ENCODE measurements around the gene HUNK. TPM values are rescaled to one million over a fixed set of nuclear protein-coding genes. Genes with fewer than 3 reads are reported as not detected.

Gene HUNK
- total RNA-seq, 1 donor from 2014 or later, result 2.8 TPM

DNA sequence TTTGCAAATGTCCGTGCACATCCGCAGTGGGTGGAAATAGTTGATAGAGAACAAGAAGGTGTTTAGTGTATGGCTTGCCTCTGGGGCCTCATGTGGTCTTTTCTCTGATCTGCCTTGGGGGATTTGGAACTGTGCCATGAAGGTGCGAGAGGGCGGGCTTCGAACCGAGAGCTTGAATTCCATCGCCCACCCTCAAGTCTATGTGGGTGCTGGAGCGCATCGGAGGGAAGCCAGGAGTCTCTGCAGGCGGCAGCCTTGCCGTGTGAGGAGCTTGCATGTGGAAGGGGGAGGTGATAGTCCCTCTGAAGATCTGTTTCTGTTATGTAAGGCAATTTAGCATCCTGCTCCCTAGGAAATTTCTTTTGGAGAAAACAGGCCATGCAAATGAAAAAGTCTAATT, 119.6 kb downstream of the HUNK start:
- no peak for DNase-seq (ENCODE audit: low read depth)
- H3K4me3 ChIP-seq (ENCODE audit: low read depth, low read length), result no peak overlapping the region
- TF ChIP-seq, protein P1, sequence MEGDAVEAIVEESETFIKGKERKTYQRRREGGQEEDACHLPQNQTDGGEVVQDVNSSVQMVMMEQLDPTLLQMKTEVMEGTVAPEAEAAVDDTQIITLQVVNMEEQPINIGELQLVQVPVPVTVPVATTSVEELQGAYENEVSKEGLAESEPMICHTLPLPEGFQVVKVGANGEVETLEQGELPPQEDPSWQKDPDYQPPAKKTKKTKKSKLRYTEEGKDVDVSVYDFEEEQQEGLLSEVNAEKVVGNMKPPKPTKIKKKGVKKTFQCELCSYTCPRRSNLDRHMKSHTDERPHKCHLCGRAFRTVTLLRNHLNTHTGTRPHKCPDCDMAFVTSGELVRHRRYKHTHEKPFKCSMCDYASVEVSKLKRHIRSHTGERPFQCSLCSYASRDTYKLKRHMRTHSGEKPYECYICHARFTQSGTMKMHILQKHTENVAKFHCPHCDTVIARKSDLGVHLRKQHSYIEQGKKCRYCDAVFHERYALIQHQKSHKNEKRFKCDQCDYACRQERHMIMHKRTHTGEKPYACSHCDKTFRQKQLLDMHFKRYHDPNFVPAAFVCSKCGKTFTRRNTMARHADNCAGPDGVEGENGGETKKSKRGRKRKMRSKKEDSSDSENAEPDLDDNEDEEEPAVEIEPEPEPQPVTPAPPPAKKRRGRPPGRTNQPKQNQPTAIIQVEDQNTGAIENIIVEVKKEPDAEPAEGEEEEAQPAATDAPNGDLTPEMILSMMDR (conservative IDR thresholded peaks at IDR 0.05; ENCODE audit: low read depth, low read length), result no peak

DNA sequence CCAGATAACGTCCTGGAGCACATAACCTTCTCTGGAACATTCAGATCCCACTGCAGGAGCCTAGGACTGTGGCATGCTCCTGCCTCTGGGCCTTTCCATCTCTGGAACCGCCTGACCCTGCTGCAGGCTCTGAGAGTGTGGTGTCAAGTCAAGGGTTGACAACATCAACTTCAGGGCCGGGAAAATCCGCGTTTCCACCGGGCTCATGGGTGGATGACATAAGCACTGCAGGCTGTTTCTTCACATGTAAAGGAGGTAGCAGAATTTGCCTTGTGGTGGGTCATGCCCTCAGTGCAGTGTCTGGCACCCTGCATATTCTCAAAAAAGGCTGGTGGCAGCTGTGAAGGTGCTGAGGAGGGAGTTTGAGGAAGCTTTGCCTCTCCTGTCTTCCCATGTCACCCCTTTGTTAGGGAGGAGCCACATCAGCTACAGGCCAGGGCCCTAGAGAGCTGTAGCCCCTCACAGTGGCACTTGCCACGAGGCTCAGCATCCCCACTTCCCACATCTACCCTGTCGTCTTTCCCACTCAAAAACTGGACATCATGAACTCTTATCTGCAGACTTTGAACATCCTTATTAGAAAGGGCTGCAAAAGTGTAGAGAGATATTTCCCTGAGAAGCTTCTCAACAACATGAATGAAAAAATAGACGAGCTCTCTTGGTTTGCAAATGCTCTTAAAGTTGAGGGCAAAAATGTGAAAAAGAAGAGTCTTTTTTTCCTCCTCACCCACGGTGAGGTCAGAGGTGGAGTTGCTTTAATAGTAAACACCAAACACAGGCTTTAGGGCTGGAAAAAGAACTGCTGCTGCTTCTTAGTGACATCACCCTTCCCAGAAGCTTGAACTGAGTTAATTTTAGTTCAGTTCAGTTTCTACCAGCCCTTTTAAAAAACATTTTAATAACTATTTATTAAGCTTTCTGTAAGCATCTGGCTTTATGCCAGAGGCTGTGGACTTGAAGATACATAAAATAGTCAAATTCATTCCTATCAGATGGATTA, 121.3 kb downstream of the HUNK start:
- TF ChIP-seq, protein P1 (conservative IDR thresholded peaks at IDR 0.05; ENCODE audit: low read depth, low read length), result no peak
- H3K4me3 ChIP-seq (ENCODE audit: low read depth, low read length), result no peak overlapping the region
- no peak for DNase-seq (ENCODE audit: low read depth)

DNA sequence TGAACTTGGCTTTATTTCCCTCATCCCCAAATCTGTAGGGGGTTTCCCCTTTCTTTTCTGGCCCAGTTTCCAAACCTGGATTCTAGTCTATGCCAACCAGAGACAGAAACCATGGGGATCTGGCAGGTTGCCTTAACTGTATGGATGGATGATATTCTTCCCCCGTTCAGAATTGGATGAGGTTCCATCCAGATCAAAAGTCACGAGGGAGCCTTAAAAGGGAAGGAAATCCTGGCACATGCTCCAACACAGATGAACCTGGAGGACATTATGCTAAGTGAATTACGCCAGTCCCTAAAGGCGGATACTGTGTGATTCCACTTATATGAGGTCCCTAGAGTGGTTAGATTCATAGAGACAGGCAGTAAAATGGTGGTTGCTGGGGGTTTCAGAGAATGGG, 124.4 kb downstream of the HUNK start:
- TF ChIP-seq, protein P1 (conservative IDR thresholded peaks at IDR 0.05; ENCODE audit: low read depth, low read length), result no peak
- no peak overlapping the region for H3K4me3 ChIP-seq (ENCODE audit: low read depth, low read length)
- DNase-seq (ENCODE audit: low read depth), result no peak

DNA sequence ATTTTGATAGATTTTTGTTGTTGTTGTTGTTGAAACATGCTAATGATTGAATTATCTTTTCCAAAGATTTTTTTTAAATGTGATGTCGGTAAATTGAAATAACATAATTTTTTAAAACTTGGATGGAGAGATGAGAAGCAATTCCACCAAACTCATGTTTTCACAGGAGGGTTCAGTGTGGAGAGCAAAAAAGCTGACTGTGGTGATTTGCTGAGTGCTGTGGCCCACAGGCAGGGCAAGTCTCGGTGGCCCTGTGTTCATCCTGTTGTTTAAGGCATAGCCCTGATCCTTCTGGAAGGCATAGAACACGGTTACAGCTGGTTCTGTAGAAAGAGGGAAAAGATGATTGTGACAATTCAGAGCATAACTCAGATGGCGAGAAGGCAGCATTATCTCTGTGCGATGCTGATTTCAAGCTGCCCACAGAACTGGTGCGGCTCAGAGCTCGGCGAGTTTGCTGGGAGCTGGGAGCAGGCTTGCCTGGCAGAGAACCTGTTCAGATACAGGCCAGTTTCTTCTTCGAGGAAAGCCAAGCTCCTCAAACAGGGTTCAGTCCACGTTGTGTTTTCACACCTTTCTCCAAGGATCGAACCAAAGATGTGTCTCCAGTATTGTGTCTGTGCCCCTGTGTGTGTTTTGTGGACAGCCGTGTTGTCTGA, 127.1 kb downstream of the HUNK start:
- H3K4me3 ChIP-seq (ENCODE audit: low read depth, low read length), result no peak overlapping the region
- TF ChIP-seq, protein P1 (conservative IDR thresholded peaks at IDR 0.05; ENCODE audit: low read depth, low read length), result no peak
- DNase-seq (ENCODE audit: low read depth), result no peak

DNA sequence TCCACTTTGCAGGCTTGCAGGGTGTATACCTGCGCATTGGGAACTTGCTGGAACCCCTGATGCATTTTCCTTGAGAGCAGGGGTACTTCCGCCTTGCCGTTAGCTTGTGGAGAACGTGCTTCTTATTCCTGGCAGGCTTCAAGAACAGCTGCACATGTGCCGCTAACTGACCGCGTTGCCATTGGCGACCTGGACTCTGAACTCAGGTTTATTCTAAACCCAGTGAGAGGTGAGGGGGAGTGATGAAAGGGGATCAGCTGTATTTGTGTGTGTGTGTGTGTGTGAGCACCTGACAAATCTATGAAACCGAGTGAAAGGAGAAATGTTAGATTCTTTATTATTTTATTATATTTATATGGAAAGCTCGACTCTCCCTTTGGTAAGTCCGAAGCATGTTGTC, 128.6 kb downstream of the HUNK start:
- TF ChIP-seq, protein P1 (conservative IDR thresholded peaks at IDR 0.05; ENCODE audit: low read depth, low read length), result no peak

DNA sequence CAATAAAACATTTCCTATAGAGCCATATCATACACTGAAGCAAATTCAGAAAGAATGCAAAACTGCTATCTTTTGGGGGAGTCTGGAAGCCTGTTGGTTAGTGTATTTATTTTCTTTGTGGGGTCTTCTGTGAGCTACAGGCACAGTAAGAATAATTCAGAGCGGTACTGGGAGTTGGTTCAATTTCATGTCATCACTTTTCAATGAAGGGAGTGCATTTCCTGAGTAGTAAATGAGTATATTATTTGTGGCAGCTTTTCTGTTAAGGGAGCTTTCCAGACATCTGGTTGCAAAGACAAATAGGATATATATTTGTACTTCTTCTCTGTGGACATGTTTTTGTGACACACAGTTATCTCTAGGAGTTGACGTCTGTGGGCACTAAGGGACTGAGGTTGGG, 130.6 kb downstream of the HUNK start:
- DNase-seq (ENCODE audit: low read depth), result no peak
- TF ChIP-seq, protein P1 (conservative IDR thresholded peaks at IDR 0.05; ENCODE audit: low read depth, low read length), result no peak
- no peak overlapping the region for H3K4me3 ChIP-seq (ENCODE audit: low read depth, low read length)

More for the DNA sequence above, 128.6 kb downstream of the HUNK start:
- DNase-seq (ENCODE audit: low read depth), result peak; percentile 29
- no peak overlapping the region for H3K4me3 ChIP-seq (ENCODE audit: low read depth, low read length)

Measured in epithelial cell of proximal tubule (primary cell).